IPS DF 4.7 (cell line): Measurements from ENCODE around the gene PCBP2.

Source experiments
- DNase-seq: peaks from one replicate; pipeline ENCODE4 v3.0.0-alpha.2; 2013; ENCODE audit warnings: low spot score; ENCODE audit errors: extremely low read depth

PCBP2 gene

GRCh38 chr12:53508534-53509170, 56.8 kb downstream of the PCBP2 start:
- no peak for DNase-seq

GRCh38 chr12:53510181-53510812, 58.4 kb downstream of the PCBP2 start:
- DNase-seq = no peak

DNA sequence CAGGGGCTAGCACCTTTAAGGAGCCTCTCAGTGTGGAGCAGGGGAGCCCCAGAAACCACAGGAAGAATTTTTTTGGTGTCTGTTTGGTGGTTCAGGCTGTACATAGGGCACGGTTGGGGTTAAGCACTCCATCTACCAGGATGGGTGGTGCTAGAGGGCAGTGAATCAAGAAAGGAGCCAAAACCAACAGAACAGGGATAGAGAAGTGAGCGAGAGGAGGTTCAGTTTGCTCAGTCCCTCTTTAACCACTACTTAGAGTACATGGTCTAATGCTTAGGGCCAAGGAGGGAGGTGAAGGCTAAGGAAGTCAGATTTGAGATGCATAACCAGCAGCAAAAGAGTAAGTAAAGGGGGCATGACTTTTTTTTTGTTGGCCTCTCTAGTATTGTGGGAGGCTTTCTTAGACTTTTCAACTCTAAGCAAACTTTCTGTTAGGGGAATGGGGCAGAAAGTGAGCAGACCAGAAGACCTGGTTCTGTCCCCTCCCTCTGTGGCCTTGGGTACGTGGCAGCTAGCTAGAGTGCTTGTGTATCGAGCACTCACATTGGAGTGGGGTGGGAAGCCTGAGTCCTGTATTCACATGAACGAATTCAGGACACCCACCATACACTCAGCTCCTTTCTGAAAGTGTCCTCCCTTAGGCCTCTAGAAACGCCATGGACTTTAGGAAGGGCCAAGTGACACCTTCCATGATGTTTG, 62.0 kb downstream of the PCBP2 start:
- no peak for DNase-seq

- no peak for DNase-seq
These were observed 62.9 kb downstream of the PCBP2 start for GRCh38 chr12:53514628-53515290.

GRCh38 chr12:53515291-53515680, 63.4 kb downstream of the PCBP2 start:
- no peak for DNase-seq

DNA sequence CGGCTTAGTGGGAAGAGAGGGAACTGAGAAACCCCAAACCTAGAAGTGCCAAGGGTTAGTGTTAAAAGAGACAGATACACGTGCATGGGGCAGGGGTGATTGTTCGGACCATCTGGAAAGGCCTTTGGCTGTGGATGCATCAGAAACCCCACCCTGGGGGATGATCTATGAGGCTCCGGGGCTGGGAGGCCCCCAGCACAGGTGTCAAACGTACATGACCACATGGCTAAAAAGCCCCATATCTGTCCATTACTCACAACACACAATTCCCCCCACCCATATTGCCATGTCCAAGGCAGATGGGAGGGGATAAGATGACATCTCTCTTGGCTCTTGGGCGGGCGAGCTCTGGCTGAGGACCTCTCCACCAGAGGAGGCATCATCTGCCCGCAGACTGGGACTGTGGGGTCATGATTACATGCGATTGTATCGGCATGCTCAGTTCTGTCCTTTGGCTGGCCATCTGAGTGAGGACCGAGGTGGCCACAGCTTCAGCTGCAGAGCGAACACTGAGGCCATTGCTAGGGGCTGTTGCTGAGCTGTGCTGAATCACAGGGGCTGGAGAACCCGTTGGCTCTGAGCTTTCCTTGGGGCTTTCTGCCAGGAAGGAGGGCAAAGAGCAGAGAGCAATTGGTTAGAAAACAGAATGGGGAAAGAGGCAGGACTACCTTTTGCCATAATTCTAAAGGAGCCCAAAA, 65.0 kb downstream of the PCBP2 start:
- no peak for DNase-seq

DNA sequence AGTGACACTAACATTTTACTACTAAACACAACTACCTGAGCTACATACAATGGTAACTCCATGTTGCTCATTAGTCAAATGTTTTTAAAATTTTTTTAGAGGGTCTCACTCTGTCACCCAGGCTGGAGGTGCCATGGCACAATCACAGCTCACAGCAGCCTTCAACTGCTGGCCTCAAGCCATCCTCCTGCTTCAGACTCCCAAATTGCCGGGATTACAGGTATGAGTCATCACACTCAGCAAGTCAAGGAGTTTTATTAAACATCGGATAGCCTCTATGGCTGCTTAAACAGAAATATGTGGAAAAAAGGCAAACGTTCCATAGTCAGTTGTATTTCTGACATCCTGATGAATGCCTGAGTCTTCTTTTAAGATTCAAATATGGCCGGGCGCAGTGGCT, 66.5 kb downstream of the PCBP2 start:
- DNase-seq = no peak

DNA sequence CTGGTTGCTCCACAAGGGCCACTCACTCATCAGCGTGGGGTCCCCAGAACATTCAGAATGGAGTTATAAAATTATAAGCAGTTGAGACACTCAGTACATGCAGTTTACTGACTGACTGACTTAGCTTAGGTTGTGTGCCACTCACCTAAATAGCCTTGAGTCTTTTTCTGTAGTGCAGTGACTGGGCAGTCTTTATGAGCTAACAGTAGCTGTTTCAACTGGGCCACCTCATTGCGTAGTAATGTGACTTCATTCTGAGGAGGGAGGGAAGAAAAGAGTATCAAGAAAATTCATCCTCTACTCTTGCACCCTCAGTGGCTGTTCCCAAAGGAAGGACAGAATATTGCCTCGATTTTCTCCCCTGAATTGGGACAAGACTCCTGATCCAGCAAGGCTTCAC, 71.2 kb downstream of the PCBP2 start:
- DNase-seq = no peak

DNA sequence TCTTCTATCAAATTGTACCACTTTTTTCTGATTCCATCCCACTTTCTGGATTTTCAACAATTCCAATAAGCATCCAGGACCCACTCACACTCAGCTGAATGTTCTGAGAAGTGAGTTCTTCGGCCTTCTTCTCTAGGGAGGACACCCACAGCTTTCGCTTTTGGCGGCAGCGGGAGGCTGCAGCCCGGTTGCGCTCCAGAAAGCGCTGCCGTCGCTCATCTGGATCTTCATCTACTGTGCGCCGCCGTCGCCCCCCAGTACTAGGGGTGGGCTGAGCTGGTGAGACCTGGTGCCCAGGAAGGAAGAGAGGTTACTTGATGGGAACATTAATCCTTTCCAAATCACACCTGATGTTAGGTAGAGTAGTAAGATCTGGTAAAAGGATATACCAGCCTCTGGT, 72.6 kb downstream of the PCBP2 start:
- DNase-seq = no peak

DNA sequence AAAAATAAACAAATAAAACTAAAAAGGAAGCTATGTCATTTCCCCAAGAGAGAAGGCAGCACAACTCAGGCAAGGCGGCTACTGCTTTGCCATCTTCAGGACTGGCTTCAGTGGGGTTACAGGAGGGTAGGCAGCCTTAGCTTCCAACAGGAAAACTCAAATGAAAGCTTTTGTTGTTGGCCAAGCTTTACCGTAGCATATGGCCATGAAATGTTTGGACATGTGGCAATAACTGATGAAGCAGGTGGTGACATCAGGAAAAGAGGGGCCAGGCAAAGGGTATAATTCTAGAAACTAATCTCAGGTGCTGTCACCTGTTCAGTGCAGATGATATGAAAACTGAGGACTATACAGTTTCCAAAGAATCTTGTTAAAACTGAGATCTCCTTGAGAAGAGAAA, 78.2 kb downstream of the PCBP2 start:
- no peak for DNase-seq
